Activated CD8-positive, alpha-beta memory T cell treated with anti-CD3 and anti-CD28 coated beads, Interleukin-2, amount 50 U/mL, for 48 hours (primary cell): ENCODE results near the gene FAM53A.

Experiments
- DNase-seq: peaks from one replicate; pipeline ENCODE4 v3.0.0-alpha.2; 2020

FAM53A gene

GRCh38 chr4:1637580-1638271 lies 46.4 kb downstream of the FAM53A start:
- DNase-seq = no peak

- no peak for DNase-seq
Measured at GRCh38 chr4:1636490-1637211, 47.5 kb downstream of the FAM53A start.

- no peak for DNase-seq
Measured at GRCh38 chr4:1635464-1635863, 48.6 kb downstream of the FAM53A start.

- DNase-seq = no peak
Measured at GRCh38 chr4:1633993-1634392, 50.1 kb downstream of the FAM53A start.

- no peak for DNase-seq
Measured at GRCh38 chr4:1632109-1633104, 51.7 kb downstream of the FAM53A start.

GRCh38 chr4:1631136-1631535 lies 53.0 kb downstream of the FAM53A start:
- no peak for DNase-seq

- DNase-seq = no peak
Measured at GRCh38 chr4:1630266-1630665, 53.8 kb downstream of the FAM53A start.

- no peak for DNase-seq
Measured at GRCh38 chr4:1629699-1630083, 54.4 kb downstream of the FAM53A start.

- DNase-seq = peak; percentile 91
Measured at GRCh38 chr4:1628892-1629698, 55.0 kb downstream of the FAM53A start.

- no peak for DNase-seq
Measured at GRCh38 chr4:1627417-1628313, 56.4 kb downstream of the FAM53A start.

GRCh38 chr4:1626941-1627340 lies 57.2 kb downstream of the FAM53A start:
- no peak for DNase-seq

- no peak for DNase-seq
Measured at GRCh38 chr4:1626151-1626550, 58.0 kb downstream of the FAM53A start.

- no peak for DNase-seq
Measured at GRCh38 chr4:1625600-1626138, 58.4 kb downstream of the FAM53A start.

GRCh38 chr4:1624519-1624910 lies 59.6 kb downstream of the FAM53A start:
- DNase-seq = no peak

GRCh38 chr4:1623821-1624518 lies 60.1 kb downstream of the FAM53A start:
- DNase-seq = no peak

- DNase-seq = no peak
Measured at GRCh38 chr4:1623400-1623799, 60.7 kb downstream of the FAM53A start.

GRCh38 chr4:1622956-1623355 lies 61.2 kb downstream of the FAM53A start:
- DNase-seq = no peak

GRCh38 chr4:1622238-1622637 lies 61.9 kb downstream of the FAM53A start:
- DNase-seq = no peak

- no peak for DNase-seq
Measured at GRCh38 chr4:1621526-1621925, 62.6 kb downstream of the FAM53A start.

GRCh38 chr4:1619151-1619672 lies 64.9 kb downstream of the FAM53A start:
- DNase-seq = no peak
